ENCODE measurements around the gene WIPF3. TPM values are rescaled to one million over a fixed set of nuclear protein-coding genes. Genes with fewer than 3 reads are reported as not detected.

Gene WIPF3
- total RNA-seq, 2 experiments from 2014 or later: not detected

DNA sequence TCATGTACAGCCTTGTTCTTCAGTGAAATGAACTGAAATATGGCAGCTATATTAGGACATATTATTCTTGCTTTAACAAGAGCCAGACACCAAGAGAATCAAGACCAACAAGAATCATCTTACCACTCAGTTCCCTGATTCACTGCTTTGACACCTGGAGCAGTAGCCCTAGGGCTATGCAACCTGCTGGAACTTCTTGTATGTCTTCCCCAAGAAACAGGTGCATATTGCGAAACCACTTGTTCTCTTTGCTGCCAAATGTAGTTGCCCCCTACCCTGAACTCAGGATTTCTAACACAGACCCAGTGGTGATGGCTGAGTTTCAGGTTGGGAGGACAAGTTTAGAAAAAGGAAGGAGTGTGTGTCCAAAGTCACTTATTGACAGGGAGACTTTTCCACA is 46.1 kb downstream of the WIPF3 start:
- H3K4me3 Mint-ChIP-seq: no peak overlapping the region
- ATAC-seq (no peak), DNase-seq (no peak)
- ChIA-PET POLR2A (no interaction called here), CTCF (no interaction called here)
- H3K27me3 Mint-ChIP-seq: peaks cover 1% of the 10 kb centered on the region
- TF ChIP-seq, protein P1, sequence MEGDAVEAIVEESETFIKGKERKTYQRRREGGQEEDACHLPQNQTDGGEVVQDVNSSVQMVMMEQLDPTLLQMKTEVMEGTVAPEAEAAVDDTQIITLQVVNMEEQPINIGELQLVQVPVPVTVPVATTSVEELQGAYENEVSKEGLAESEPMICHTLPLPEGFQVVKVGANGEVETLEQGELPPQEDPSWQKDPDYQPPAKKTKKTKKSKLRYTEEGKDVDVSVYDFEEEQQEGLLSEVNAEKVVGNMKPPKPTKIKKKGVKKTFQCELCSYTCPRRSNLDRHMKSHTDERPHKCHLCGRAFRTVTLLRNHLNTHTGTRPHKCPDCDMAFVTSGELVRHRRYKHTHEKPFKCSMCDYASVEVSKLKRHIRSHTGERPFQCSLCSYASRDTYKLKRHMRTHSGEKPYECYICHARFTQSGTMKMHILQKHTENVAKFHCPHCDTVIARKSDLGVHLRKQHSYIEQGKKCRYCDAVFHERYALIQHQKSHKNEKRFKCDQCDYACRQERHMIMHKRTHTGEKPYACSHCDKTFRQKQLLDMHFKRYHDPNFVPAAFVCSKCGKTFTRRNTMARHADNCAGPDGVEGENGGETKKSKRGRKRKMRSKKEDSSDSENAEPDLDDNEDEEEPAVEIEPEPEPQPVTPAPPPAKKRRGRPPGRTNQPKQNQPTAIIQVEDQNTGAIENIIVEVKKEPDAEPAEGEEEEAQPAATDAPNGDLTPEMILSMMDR (IDR thresholded peaks at IDR 0.05): no peak
- no peak overlapping the region for H3K27ac Mint-ChIP-seq
- no peaks in the 10 kb centered on the region for H3K9me3 Mint-ChIP-seq
- no peaks in the 10 kb centered on the region for H3K36me3 Mint-ChIP-seq (ENCODE audit: low read depth)
- intact Hi-C loops (cut with micrococcal nuclease): no loop called here
- no peaks in the 10 kb centered on the region for H3K4me1 Mint-ChIP-seq (ENCODE audit: low read depth)

DNA sequence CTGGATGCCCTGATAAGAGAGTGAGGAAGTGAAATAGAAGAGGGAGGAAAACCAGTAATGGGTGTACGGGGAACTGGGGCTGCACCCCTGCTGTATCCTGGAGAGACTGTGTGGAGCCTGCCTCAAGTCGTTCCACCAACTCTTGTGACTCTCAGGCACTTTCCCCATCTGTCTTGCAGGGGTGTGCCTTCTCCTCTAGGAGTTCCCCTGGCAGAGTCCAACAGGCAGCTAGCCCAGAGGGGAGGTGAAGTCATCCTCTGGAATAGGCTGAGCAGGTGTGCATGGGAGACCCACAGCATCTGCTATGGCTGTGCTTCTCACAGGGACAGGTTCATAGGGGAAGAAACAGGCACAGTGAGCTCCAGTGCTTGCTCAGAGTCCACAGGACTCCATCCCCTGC is 46.8 kb downstream of the WIPF3 start:
- H3K27ac Mint-ChIP-seq: no peak overlapping the region
- intact Hi-C loops (cut with micrococcal nuclease): no loop called here
- H3K9me3 Mint-ChIP-seq: no peaks in the 10 kb centered on the region
- H3K36me3 Mint-ChIP-seq (ENCODE audit: low read depth): no peaks in the 10 kb centered on the region
- ATAC-seq (no peak), DNase-seq (no peak)
- H3K27me3 Mint-ChIP-seq: peaks cover 1% of the 10 kb centered on the region
- ChIA-PET POLR2A (no interaction called here), CTCF (no interaction called here)
- H3K4me3 Mint-ChIP-seq: no peak overlapping the region
- TF ChIP-seq, protein P1 (IDR thresholded peaks at IDR 0.05): no peak
- no peaks in the 10 kb centered on the region for H3K4me1 Mint-ChIP-seq (ENCODE audit: low read depth)

DNA sequence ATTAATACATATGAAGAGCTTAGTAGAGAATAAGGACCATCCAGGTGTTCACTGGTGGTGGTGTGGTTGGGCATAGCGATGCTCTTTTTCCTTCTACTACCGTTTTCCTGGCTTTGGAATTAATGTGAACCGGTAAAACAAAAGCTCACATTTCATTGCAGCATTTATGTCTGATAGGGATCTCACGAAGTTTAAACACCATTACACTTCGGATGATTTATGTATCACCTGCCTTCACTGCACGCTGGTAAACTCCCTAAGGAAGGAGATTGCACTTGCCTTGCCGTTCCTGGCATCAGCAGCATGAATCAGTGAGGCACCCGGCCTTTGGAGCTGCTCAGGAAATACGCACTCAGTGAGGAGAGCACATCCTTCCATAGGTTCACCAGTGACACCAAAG is 47.5 kb downstream of the WIPF3 start:
- H3K36me3 Mint-ChIP-seq (ENCODE audit: low read depth): no peaks in the 10 kb centered on the region
- no peak for DNase-seq
- POLR2A ChIA-PET: no interaction called here
- intact Hi-C loops (cut with micrococcal nuclease): no loop called here
- H3K27me3 Mint-ChIP-seq: no peaks in the 10 kb centered on the region
- no peaks in the 10 kb centered on the region for H3K4me1 Mint-ChIP-seq (ENCODE audit: low read depth)
- H3K4me3 Mint-ChIP-seq: no peak overlapping the region
- CTCF ChIA-PET: no interaction called here
- no peak overlapping the region for H3K27ac Mint-ChIP-seq
- no peaks in the 10 kb centered on the region for H3K9me3 Mint-ChIP-seq
- TF ChIP-seq, protein P1 (IDR thresholded peaks at IDR 0.05): no peak
- ATAC-seq: no peak

DNA sequence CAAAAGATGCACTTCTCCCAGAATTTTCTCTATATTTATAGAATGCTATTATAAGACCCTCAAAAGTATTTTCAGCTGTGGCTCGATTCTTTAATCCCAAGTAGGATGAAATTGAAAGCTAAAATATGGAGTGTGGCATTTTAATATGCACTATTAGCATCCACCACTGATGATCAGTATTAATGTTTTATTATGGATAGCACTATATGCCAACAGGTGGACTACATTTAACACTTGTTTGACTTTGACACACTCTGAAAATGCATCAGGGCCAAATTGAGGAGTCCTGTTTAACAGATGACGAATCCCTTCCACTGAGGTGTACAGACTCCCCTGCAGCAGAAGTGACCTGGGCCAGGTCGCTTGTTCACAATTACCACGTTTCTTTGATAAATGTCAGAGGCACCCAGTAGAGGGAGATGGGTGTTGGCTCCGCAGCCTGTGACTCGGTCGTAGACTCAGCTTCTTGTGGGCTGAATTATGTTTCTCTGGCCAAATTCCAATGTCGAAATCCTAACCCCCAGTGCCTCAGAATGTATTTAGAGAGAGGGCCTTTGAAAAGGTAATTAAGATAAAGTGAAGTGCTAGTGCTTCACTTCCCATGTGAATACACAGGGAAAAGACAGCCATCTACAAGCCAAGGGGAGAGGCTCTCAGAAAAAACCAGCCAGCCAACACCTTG is 48.1 kb downstream of the WIPF3 start:
- TF ChIP-seq, protein P1 (IDR thresholded peaks at IDR 0.05): no peak
- ChIA-PET CTCF (no interaction called here), POLR2A (no interaction called here)
- DNase-seq: no peak
- peaks cover 3% of the 10 kb centered on the region for H3K27me3 Mint-ChIP-seq
- H3K36me3 Mint-ChIP-seq (ENCODE audit: low read depth): no peaks in the 10 kb centered on the region
- intact Hi-C loops (cut with micrococcal nuclease): no loop called here
- H3K9me3 Mint-ChIP-seq: no peaks in the 10 kb centered on the region
- no peaks in the 10 kb centered on the region for H3K4me1 Mint-ChIP-seq (ENCODE audit: low read depth)
- H3K4me3 Mint-ChIP-seq: no peak overlapping the region
- no peak overlapping the region for H3K27ac Mint-ChIP-seq
- no peak for ATAC-seq

DNA sequence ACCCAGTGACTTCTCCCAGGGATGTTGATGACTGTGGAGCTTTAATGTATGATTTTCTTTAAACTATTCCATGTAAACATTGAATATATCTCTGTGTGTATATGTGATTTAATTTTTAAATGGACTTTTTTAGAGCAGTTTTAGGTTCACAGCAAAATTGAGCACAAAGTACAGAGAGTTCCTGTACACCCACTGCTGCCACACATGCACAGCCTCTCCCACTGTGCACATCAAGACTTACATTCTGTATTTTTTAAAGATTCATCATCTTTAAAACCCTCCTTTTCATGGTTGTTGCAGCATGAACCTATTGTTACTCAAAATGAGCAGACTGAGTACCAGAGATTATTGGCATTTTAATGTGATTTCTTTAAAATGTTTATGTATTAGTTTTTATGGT is 51.3 kb downstream of the WIPF3 start:
- TF ChIP-seq, protein P1 (IDR thresholded peaks at IDR 0.05): no peak
- no peaks in the 10 kb centered on the region for H3K9me3 Mint-ChIP-seq
- ChIA-PET CTCF (interaction anchor here (0.7 to 1.3 kb wide), 2 partner anchors 9 to 63 kb away, joined by 3 to 4 read pairs; no protein-coding TSS in a partner anchor), POLR2A (no interaction called here)
- DNase-seq (no peak), ATAC-seq (no peak)
- no peaks in the 10 kb centered on the region for H3K4me1 Mint-ChIP-seq (ENCODE audit: low read depth)
- H3K36me3 Mint-ChIP-seq (ENCODE audit: low read depth): no peaks in the 10 kb centered on the region
- no peak overlapping the region for H3K4me3 Mint-ChIP-seq
- intact Hi-C loops (cut with micrococcal nuclease): no loop called here
- no peak overlapping the region for H3K27ac Mint-ChIP-seq
- H3K27me3 Mint-ChIP-seq: peaks cover 3% of the 10 kb centered on the region
